Measurements from ENCODE around the gene GALNT6.

DNA sequence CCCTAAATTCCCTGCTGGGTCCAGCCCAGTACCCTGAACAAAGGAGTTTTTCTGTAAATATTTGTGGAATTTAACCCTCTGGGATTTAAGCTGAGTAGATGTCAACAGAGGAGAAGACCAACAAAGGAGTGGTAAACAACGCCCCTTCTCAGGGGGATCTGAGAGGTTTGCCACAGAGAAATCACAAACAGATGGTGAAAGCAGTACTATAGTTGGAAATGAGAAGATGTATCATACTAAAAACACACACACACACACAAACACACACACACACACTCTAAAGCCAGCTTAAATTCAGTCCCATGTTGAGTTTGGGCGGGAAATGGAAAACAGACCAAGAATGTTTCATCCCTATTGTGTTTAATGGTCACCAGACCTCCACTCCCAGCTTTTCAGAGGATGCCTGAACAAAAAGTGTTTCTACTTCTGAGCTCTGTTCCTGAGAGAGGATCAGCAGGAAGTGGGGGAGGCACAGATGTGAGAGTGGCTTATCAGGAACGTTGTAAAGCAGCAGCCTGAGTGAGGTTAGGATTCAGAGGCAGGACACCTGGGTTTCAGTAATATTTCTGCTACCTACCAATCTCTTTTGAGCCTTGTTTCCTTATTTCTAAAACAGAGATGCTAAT lies 70.4 kb downstream of the GALNT6 start:
- TF ChIP-seq, protein P1, sequence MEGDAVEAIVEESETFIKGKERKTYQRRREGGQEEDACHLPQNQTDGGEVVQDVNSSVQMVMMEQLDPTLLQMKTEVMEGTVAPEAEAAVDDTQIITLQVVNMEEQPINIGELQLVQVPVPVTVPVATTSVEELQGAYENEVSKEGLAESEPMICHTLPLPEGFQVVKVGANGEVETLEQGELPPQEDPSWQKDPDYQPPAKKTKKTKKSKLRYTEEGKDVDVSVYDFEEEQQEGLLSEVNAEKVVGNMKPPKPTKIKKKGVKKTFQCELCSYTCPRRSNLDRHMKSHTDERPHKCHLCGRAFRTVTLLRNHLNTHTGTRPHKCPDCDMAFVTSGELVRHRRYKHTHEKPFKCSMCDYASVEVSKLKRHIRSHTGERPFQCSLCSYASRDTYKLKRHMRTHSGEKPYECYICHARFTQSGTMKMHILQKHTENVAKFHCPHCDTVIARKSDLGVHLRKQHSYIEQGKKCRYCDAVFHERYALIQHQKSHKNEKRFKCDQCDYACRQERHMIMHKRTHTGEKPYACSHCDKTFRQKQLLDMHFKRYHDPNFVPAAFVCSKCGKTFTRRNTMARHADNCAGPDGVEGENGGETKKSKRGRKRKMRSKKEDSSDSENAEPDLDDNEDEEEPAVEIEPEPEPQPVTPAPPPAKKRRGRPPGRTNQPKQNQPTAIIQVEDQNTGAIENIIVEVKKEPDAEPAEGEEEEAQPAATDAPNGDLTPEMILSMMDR (conservative IDR thresholded peaks at IDR 0.05), result no peak
- TF ChIP-seq ZFX (IDR thresholded peaks at IDR 0.05), result no peak

All from C4-2B (cell line).